PC-3 (cell line): Measurements from ENCODE around the gene OLFM4. TPM values are rescaled to one million over a fixed set of nuclear protein-coding genes. Genes with fewer than 3 reads are reported as not detected.

Experiments
- ATAC-seq: fragments of 200-7000 bp; cut with Tn5 transposase; 2 replicates; pipeline ENCODE4 v1.9.1; 2020; ENCODE audit warnings: mild to moderate bottlenecking, moderate library complexity
- BruUV-seq: library from RNA; stranded (reverse); fragments of 400-500 nt; replicated peaks from 2 replicates; lab custom pipeline; 2021; lab: Mats Ljungman, UMichigan
- CTCF ChIA-PET: fragments of 300-600 bp; sonication (Branson Sonifier 250); formaldehyde crosslinking; loops from one replicate; lab custom pipeline; 2022; ENCODE audit warnings: antibody characterized with exemption; lab: Charles Lee
- POLR2A ChIA-PET: fragments of 300-600 bp; sonication (Branson Sonifier 250); formaldehyde crosslinking; loops from one replicate; lab custom pipeline; 2022; ENCODE audit warnings: antibody characterized with exemption; ENCODE audit not compliant: unreplicated experiment; lab: Charles Lee
- DNase-seq: peaks from one replicate; pipeline ENCODE4 v3.0.0-alpha.2; 2015
- H2AFZ ChIP-seq: fragments of 300-600 bp; sonication (generic); 2 replicates; pipeline ENCODE4 v1.6.0; 2016; ENCODE audit warnings: antibody characterized with exemption, low read length
- H3F3A ChIP-seq: fragments of 300-600 bp; sonication (generic); one replicate; pipeline ENCODE4 v1.6.0; 2017; ENCODE audit warnings: antibody characterized with exemption, low read length, control low read depth, mild to moderate bottlenecking; ENCODE audit not compliant: unreplicated experiment
- H3K27ac ChIP-seq: fragments of 300-600 bp; sonication (generic); 2 replicates; pipeline ENCODE4 v1.5.1; 2016; ENCODE audit warnings: mild to moderate bottlenecking, low read length
- H3K27me3 ChIP-seq: fragments of 300-600 bp; sonication (generic); 2 replicates; pipeline ENCODE4 v1.6.1; 2016; ENCODE audit warnings: low read length, mixed read lengths
- H3K36me3 ChIP-seq: fragments of 300-600 bp; sonication (generic); 2 replicates; pipeline ENCODE4 v1.6.1; 2016; ENCODE audit warnings: low read depth, mixed run types, low read length, mixed read lengths
- H3K4me1 ChIP-seq: fragments of 300-600 bp; sonication (generic); 2 replicates; pipeline ENCODE4 v1.5.1; 2016; ENCODE audit warnings: low read length; ENCODE audit not compliant: insufficient read depth
- H3K4me2 ChIP-seq: fragments of 300-600 bp; sonication (generic); 2 replicates; pipeline ENCODE4 v1.6.0; 2016; ENCODE audit warnings: low read length
- H3K4me3 ChIP-seq: fragments of 300-600 bp; sonication (generic); 2 replicates; pipeline ENCODE4 v1.5.1; 2016; ENCODE audit warnings: mild to moderate bottlenecking, low read length, mixed read lengths
- H3K79me2 ChIP-seq: fragments of 300-600 bp; sonication (generic); 2 replicates; pipeline ENCODE4 v1.6.1; 2017; ENCODE audit warnings: low read length, mixed read lengths
- H3K9ac ChIP-seq: fragments of 300-600 bp; sonication (generic); 2 replicates; pipeline ENCODE4 v1.6.0; 2016; ENCODE audit warnings: mild to moderate bottlenecking, low read length
- H3K9me2 ChIP-seq: fragments of 300-600 bp; sonication (generic); replicated peaks from 2 replicates; pipeline ENCODE4 v1.6.1; 2016; ENCODE audit warnings: mixed run types, low read length, mixed read lengths
- H3K9me3 ChIP-seq: fragments of 300-600 bp; sonication (generic); 2 replicates; pipeline ENCODE4 v1.6.1; 2016; ENCODE audit warnings: low read length, mixed read lengths
- H4K20me1 ChIP-seq: fragments of 300-600 bp; sonication (generic); 2 replicates; pipeline ENCODE4 v1.6.1; 2016; ENCODE audit warnings: low read length, mixed read lengths
- CTCF ChIP-seq: fragments of 300-600 bp; sonication (generic); conservative IDR thresholded peaks from 2 replicates; pipeline ENCODE4 v1.5.1; 2017; ENCODE audit warnings: antibody characterized with exemption, low read depth, mild to moderate bottlenecking, low read length
- EZH2 ChIP-seq: fragments of 300-600 bp; sonication (generic); IDR thresholded peaks from one replicate; pipeline ENCODE4 v1.6.1; 2017; ENCODE audit warnings: antibody characterized with exemption, mild to moderate bottlenecking, low read length; ENCODE audit not compliant: unreplicated experiment
- EZH2phosphoT487 ChIP-seq: fragments of 300-600 bp; sonication (generic); IDR thresholded peaks from 2 replicates; pipeline ENCODE4 v1.6.1; 2018; ENCODE audit warnings: mild to moderate bottlenecking, antibody characterized with exemption, low read length, borderline replicate concordance
- intact Hi-C: fragments of 100-400 bp; cut with micrococcal nuclease; formaldehyde crosslinking; loops from 2 replicates; pipeline ENCODE4 v1.9.0; 2023
- total RNA-seq: library from RNA; depleted of rRNA; stranded (reverse); fragments of >200 nt; gene quantifications from 2 replicates; pipeline ENCODE4 v1.2.3, GENCODE V29; 2014

Gene OLFM4
- total RNA-seq, 1 experiment from 2014 or later: not detected

- no peaks in the 10 kb centered on the region for H3K27me3 ChIP-seq
- no peak overlapping the region for H3K27ac ChIP-seq
- no peak overlapping the region for H3K4me2 ChIP-seq
- H3K4me3 ChIP-seq: no peak overlapping the region
- ChIA-PET CTCF (interaction anchor here (0.5 kb wide), 1 partner anchor 403 kb away, joined by 3 read pairs; no protein-coding TSS in a partner anchor), POLR2A (no interaction called here)
- no peaks in the 10 kb centered on the region for H4K20me1 ChIP-seq
- ATAC-seq (no peak), DNase-seq (no peak)
- H3K79me2 ChIP-seq: no peaks in the 10 kb centered on the region
- no peaks in the 10 kb centered on the region for H3K9me2 ChIP-seq
- no peaks in the 10 kb centered on the region for H3K36me3 ChIP-seq
- H2AFZ ChIP-seq: no peak overlapping the region
- no peaks in the 10 kb centered on the region for H3K4me1 ChIP-seq
- no peaks in the 10 kb centered on the region for H3F3A ChIP-seq
- no peak overlapping the region for H3K9ac ChIP-seq
- intact Hi-C loops: no loop called here
- no TSS peak for BruUV-seq
- TF ChIP-seq EZH2: no peak
- TF ChIP-seq EZH2phosphoT487: no peak
- TF ChIP-seq CTCF: no peak
- H3K9me3 ChIP-seq: no peaks in the 10 kb centered on the region
These were observed 40.2 kb downstream of the OLFM4 start for GRCh38 chr13:53068585-53069520.

GRCh38 chr13:53069800-53070199 lies 41.2 kb downstream of the OLFM4 start:
- POLR2A ChIA-PET: no interaction called here
- BruUV-seq: no TSS peak

More at GRCh38 chr13:53069800-53070199, 41.2 kb downstream of the OLFM4 start:
- ATAC-seq (no peak), DNase-seq (no peak)
- no peak overlapping the region for H2AFZ ChIP-seq
- no peaks in the 10 kb centered on the region for H3F3A ChIP-seq
- no peaks in the 10 kb centered on the region for H3K79me2 ChIP-seq
- no peak overlapping the region for H3K27ac ChIP-seq
- H3K4me3 ChIP-seq: no peak overlapping the region
- H4K20me1 ChIP-seq: no peaks in the 10 kb centered on the region
- H3K27me3 ChIP-seq: no peaks in the 10 kb centered on the region
- H3K9me2 ChIP-seq: no peaks in the 10 kb centered on the region
- H3K9ac ChIP-seq: no peak overlapping the region
- no peaks in the 10 kb centered on the region for H3K36me3 ChIP-seq
- no peaks in the 10 kb centered on the region for H3K4me1 ChIP-seq
- H3K9me3 ChIP-seq: no peaks in the 10 kb centered on the region
- no peak overlapping the region for H3K4me2 ChIP-seq
- TF ChIP-seq EZH2 (no peak), EZH2phosphoT487 (no peak), CTCF (no peak)
- CTCF ChIA-PET: no interaction called here
- intact Hi-C loops: no loop called here
